Stimulated activated CD4-positive, alpha-beta T cell treated with anti-CD3 and anti-CD28 coated beads, Interleukin-2, amount 100 ng/mL, for 4 hours (primary cell): Measurements from ENCODE around the gene CRY2.

Source experiments
- DNase-seq: peaks from one replicate; pipeline ENCODE4 v3.0.0-alpha.2; 2020; ENCODE audit warnings: low read depth

The CRY2 gene

DNA sequence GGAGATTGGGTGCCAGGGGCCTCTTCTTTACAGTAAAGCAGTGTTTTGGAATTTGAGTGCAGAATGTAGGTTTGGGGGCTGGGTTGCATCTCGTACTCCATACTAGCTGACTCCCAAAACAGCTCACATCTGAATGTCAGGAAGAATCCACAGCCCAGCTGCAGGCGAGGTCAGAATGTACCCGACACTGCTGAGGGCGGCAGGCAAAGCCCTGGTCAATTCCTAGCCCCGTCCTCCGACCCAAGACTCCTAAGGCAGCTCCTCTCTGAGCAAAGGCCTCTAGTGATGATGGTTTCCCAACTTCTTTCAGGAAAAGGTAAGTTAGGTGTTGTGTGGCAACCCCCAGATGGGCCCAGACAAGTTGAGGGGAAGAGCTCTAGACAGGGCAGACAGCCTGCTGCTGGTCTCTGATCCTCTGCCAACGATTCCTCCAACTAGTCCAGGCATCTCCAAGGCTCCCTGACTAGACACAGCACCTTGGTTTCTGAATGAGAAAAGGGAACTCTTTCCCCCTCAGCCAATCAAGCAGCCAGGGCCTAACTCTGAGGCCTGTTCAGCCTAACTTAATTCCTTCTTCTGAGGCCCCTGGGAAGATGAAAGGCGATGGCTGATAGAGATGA is 83.8 kb downstream of the CRY2 start:
- DNase-seq, result no peak

DNA sequence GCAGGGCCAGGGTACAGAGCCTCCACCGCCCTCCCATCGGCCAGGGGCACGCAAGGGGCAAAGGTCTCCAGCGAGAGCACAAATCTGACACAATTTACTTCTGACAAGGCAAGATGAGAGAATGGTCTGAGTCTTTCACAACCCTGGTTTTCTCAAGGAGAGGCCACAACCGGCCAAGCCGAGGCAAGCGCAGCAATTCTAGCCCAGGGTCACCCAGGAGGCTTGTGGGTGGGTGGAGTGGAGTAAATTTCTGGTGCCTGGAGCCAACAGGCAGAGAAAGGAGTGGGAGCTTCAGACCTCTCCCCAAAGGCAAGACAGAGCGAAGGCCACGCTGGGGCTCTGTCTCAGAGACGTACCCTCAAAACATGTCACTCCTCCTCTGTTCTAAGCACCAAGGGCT is 84.5 kb downstream of the CRY2 start:
- no peak for DNase-seq

DNA sequence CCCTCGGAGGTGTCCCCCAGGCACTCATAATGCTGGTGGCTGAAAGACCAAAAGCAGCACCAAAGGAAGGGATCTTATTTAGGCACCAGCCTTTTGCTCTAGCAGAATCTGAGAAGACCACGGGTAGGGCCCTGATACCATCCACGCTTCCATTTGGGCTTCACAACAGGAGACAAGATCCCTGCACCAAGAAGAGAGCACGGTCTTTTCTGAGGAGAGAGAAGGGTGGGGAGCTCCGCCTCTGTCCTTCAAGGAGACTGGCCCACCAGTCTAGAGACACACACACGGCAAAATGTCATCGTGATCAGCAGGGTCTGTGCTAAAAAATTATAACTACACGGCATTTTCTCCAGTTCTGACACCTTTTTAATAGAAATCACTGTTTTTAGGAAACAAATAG is 84.9 kb downstream of the CRY2 start:
- no peak for DNase-seq
